Measurements from ENCODE around the gene AP3S1.

The AP3S1 gene

DNA sequence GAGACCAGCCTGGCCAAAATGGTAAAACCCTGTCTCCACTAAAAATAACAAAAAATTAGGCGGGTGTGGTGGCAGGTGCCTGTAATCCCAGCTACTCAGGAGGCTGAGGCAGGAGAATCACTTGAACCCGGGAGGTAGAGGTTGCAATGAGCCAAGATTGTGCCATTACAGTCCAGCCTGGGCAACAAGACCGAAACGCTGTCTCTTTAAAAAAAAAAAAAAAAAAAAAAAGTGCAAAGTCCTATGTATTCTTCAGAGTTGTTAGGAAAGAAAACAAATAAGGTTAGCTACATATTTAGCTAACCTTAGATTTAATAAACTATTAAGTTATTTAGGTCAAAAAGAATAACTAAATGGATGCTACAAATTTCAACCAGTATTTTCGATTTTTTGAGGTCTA, 11.8 kb upstream of the AP3S1 start:
- DNase-seq: no peak

DNA sequence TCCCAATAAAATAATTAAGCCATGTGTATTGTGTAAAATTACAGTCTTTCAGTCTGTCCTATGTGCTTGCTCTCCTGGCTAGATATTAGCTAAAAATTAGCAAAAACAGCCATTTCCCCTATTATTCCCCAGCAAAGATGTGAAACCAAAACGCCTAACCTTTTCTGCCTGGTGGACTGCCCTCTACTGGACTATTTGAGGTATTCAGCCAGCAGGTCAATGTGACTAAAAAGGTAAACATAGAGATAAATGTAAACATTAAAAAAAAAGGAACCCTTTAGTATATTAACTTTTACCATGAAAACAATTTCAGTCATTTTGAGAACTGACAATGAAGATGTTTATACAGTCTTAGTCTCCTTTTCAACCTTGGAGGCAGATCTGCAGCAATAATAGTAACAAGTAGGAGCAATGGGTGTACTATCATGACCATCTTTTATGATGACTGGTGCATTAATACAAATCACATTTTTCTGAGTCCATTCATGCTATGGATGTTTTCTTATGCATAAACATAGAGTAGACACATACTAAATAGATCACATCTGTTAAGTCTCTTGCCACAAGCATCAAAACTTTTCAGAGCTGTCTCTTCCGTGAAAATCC, 10.5 kb upstream of the AP3S1 start:
- no peak for DNase-seq

GRCh38 chr5:115835481-115835880, 6.3 kb upstream of the AP3S1 start:
- DNase-seq: no peak

GRCh38 chr5:115838885-115839518, 2.7 kb upstream of the AP3S1 start:
- no peak for DNase-seq

GRCh38 chr5:115840873-115841272, 862 bp upstream of the AP3S1 start:
- DNase-seq: no peak

DNA sequence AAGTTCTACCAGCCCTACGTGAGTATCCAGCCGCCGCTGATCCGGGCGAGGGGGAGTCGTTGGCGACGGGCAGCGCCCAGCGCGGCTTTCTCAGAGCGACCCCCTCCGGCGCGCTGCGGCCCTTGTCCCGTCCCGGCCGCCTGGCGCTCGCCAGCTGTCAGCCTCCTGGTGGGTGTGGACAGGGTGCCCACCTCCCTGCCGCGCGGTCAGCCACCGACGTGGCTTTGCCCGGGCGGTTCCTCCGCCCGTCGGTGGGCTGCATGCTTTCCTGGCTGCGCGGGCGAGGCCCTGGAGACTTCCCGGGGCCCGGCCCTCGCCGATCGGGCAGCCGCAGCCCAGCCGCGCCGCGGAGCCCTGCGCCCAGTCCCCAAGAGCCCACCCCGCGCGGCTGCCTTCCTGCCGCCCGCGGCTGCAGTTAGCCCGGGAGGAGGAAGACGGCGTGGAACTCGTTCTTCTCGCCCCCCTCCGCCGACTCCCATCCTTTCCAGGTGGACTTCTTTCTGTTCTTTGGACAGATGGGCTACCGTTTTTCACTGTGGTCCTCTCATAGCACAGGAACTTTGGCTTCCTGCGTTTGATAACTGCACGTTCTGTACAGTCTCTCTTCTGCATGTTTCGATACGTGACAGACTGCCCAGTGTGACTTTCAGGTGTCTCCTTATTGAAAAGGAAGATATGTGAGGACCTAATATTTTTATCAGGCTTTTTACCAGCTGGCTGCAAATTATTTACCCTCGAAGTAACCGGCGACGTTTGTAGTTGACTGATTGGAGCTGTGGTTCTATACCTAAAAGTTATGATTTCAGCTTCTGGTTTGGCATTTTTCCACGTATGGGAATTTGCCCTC, 577 bp downstream of the AP3S1 start:
- DNase-seq: no peak

- no peak for DNase-seq
These were observed 1.2 kb downstream of the AP3S1 start for GRCh38 chr5:115842952-115843351.

- no peak for DNase-seq
These were observed 1.9 kb downstream of the AP3S1 start for GRCh38 chr5:115843444-115844130.

GRCh38 chr5:115844321-115844817, 2.6 kb downstream of the AP3S1 start:
- DNase-seq: no peak

GRCh38 chr5:115847290-115847689, 5.6 kb downstream of the AP3S1 start:
- no peak for DNase-seq

- DNase-seq: no peak
These were observed 7.6 kb downstream of the AP3S1 start for GRCh38 chr5:115849258-115849798.

GRCh38 chr5:115850744-115851416, 9.1 kb downstream of the AP3S1 start:
- DNase-seq: no peak

- DNase-seq: no peak
These were observed 12.4 kb downstream of the AP3S1 start for GRCh38 chr5:115854139-115854538.

- no peak for DNase-seq
These were observed 14.2 kb downstream of the AP3S1 start for GRCh38 chr5:115855959-115856358.

DNA sequence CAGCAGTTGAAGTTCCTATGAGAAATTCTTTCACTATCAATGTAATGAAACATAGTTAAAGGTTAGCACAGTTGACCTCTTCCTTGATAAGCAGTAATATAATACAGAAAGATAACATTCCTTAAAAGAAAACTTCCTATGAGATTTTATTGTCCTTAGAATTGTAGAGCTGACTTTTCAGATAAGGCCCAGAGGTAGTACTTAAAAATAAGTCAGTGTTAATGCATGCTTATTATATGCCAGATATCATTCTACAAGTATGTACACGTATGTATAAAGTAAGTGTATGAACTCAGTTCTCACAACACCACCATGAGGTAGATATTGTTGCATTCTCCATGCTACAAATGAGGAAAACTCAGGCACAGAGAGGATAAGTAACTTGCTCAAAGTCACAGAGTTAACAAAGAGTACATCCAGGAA, 15.3 kb downstream of the AP3S1 start:
- DNase-seq: no peak

DNA sequence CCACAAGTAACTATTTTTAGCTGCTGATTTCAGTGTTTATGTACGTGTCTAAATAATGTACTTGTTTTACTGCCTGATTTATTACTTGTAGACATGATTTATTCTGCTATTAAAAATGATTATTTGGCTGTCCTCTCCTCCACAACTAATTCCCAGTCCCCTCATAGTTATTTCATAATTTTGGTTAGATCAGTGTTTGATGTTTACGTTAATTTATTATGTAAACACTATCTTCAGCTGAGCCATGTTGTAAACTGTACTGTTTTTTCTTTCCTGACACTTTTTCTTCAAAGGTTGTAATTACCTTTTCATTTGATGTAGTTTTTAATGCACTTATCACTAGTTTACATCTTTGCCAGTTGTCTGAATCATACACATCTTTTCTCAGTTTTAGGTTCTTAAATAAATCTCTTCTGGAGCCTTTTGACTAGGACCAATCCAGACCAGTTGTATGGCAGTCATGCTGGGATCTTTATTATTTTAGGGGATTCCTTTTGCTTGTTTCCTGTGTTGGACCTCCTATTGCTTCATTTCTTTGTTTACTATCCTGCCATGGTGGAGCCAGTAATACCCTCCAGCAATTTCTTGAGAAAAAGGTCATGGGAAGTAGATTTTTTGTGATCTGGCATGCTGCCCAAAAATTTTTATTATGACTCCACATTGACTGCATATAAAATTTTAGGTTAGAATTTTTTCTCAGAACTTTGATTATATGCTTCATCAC, 16.1 kb downstream of the AP3S1 start:
- DNase-seq: no peak

DNA sequence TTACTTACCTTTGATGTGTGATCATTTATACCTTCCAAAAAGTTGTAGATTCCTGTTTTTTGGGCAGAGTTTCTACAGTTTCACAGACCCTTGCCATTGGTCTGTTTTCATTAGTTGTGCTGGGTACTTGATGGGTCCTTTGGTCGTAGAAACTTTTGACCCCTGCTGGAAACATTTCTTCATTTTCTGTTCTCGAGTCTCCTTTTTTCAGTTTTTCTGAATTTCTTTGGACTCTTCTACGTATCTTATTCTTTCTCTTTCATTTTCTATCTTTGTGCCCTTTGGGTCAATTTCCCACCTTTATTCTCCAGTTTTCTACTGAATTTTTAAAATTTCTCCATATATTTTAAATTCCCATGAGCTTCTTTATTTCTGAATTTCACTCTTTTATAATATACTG, 16.7 kb downstream of the AP3S1 start:
- no peak for DNase-seq

DNA sequence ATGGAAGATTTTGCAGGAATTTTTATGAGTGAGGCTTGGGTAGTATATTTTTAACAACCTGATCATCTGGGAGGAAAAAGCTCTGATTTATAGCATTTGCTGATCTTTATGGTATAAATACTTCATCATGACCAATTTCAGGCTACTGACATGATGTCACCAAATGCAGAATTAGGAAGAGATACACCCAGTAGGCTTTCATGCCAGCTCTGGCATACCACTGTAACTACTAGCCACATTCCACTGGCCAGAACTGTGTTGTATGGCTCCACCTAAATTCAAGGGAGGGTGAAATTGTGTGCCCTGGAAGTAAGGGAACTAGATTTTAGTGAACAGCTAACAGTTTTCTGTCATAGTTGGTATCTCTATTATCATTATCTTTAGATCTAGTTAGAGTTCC, 17.6 kb downstream of the AP3S1 start:
- no peak for DNase-seq

DNA sequence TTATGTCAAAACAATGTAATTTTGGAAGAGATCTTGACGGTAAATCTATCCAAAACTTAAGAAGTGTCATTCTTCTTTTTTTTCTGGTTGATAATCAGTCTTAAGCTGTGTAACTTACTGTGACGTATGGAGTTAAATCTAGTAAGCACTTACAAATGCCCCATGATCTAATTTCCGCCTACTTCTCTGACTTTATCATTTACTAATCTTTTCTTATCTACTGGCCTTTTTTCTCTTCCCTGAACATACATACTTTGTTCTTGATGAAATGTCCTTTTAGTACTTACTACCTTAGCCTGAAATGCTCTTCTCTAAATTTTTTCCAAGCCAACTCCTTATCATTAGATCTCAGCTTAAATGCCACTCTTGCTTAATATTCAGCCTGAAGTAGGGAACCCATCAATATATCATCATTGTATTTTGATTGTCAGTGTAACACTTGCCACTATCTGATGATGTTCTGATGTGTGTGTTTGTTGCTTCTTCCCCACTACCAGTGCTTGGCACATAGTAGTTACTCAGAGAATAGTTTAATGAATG, 27.6 kb downstream of the AP3S1 start:
- DNase-seq: no peak

GRCh38 chr5:115872447-115872846, 30.7 kb downstream of the AP3S1 start:
- DNase-seq: no peak

GRCh38 chr5:115873392-115873791, 31.7 kb downstream of the AP3S1 start:
- DNase-seq: no peak

Data from NCI-H1417 treated with DMSO at 0.1 percent for 48 hours (cell line).